Effector CD8-positive, alpha-beta T cell (primary cell): Measurements from ENCODE around the gene SLC9A5.

Experiments used
- DNase-seq: peaks from one replicate; lab custom pipeline; 2025; lab: John Stamatoyannopoulos, UW

Gene SLC9A5

GRCh38 chr16:67310561-67310960, 61.8 kb downstream of the SLC9A5 start:
- DNase-seq, result no peak

- DNase-seq, result no peak
Observed at GRCh38 chr16:67311607-67312488, 63.1 kb downstream of the SLC9A5 start.

DNA sequence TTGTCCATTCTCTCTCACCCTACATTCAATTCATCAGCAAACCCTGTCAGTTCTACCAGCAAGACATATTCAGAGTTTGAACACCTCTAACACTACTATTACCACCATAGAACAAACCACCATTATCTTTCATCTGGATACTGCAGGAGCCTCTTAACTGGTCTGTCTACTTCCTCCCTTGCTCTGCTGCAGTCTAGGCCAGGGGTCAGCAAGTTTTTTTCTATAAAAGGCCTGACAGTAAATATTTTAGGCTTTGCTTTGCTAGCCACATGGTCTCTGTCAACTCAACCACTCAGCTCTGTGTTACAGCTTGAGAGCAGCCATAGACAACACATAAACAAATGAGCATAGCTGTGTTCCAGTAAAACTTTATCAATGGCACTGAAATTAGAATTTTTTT, 63.9 kb downstream of the SLC9A5 start:
- DNase-seq, result no peak

DNA sequence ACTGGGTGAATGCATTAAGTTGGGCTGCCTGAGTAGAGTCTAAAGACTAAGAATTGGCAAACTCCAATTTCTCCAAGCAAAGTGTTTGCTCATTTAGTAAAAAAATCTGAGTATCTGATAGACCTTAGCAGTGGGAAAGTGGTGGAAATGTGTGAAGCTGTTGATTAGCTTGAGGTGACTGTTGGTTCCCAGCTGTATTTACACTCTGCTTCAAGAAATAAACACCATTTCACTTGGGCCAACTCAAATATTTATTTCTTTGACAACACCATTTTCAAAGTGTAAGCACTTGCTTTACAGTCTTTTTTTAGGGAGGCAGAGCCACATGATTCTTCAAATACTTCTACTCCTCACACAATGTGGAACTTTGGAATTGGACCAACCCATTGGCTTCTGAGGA, 69.1 kb downstream of the SLC9A5 start:
- no peak for DNase-seq
